SIG-M5 treated with dmso at 0.1 percent for 504 hours (cell line): Measurements from ENCODE around the gene STAMBPL1.
"Not testable (repeated sequence)": the region's sequence is repeated elsewhere in the genome, so short reads cannot be mapped to it uniquely, and the experiment has no call there.

Experiments
- DNase-seq: peaks from one replicate; lab custom pipeline; 2025; ENCODE audit not compliant: unreplicated experiment; lab: John Stamatoyannopoulos, UW

STAMBPL1 gene

DNA sequence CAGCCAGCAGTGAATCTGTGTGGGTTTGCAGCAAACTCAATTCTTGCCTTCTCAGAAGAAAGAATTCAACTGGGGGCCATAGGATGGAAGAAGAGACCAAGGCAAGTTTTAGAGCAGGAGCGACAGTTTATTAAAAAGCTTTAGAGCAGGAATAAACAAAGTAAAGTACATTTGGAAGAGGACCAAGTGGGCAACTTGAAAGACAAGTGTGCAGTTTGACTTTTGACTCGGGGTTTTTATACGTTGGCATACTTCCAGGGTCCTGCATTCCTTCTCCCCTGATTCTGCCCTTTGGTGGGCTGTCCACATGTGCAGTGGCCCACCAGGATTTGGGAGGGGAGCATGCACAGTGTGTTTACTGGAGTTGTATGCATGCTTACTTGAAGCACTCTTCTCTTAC, 25.4 kb upstream of the STAMBPL1 start:
- DNase-seq, result no peak

DNA sequence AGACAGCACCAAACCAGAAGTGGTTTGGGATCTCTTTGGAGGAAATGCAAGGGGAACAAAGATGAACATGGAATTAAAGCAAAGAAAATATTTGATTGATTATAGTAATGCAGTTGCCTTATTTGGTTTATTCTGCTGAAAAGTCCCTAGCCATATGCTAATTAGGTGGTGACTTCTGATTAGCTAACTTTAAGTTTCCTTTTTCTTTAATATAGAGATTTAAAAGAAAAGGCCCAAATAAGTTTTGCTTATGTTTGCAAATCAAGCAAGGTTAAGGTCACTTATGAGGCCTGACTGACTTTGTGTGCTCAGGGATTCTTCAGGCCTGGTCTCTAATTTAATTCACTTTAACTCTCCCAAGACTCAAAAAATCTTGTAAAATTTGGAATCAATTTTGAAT, 22.2 kb upstream of the STAMBPL1 start:
- no peak for DNase-seq

DNA sequence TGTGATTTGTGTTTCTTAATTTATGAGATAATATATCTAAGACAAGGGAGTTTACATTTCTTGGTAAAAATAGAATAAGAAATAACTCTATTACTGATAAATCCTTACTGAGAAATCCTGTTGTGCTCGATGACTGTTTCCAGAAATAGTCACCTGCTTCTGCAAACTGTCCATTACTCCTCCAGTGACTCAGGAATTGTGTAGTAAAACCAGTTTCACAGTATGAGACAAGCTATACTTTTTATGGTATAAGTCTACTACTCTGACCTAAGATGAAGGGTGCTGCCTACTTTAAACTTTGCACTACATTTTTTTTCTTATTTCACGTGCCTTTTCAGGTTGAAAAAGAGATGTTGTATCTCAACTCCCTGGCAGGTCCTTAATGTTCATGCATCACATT, 21.6 kb upstream of the STAMBPL1 start:
- peak; percentile 15 for DNase-seq

DNA sequence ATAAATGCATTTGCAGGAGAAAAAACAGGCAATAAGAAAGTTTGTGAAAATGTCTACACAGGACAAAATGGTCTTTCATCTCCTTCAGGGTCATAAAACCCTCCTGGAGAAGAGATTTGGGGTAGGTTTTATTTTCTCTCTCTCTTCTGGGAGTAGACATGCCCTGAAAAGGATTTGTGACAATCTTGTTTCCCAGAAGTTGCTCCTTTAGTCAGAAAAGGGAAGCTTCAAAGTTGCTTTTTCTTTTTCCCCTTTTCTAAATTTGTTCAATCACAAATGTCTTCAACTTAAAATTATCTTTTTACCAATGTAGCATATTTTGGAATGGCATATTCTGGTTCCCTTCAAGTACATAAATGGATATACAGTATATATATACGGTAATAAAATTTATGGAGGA, 19.0 kb upstream of the STAMBPL1 start:
- DNase-seq, result no peak

DNA sequence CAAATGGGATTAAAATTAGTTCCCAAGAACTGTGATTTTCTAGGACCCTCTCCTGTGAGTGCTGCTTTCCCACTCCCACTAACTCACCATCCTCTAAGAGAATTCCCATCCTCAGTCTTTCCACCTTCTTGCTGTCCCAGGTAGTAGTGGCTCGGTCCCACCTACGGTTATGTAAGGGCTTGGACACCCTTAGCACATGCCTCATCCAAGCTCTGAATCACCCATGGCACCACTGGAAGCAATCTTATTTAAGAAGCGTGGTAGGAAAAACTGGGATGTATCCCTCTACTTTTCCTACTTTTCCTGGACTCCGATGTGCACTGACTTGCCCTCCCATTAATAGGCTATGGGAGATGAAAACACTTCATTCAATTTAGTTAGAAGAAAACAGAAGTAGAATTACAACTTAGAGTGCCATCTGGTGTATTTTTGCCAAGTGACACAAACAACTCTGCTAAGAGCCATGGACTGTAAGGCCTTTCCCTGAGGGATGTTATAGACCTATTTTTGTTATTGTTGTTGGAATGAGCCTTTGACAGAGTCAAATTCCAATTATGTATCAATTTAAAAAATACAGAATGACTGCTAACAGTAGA, 14.7 kb upstream of the STAMBPL1 start:
- DNase-seq, result peak; percentile 41

DNA sequence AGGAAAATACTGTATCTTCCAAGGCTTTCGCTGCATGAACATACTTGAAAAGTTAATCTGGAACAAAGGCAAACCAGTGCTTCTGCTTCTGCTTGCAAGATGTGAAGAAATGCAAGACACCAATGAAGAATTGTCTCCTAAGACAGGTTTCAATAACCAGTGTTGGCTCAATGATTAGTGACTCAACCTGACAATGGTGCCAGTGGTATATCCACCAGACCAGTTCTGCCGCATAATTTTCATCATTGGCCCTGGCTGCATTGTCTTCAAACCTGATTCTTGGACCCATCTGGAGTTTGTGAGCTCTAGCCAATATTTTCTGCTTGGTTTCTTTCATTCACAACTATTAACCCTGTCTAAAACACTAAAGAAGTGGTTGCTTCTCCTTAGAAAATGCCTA, 13.6 kb upstream of the STAMBPL1 start:
- DNase-seq, result no peak

DNA sequence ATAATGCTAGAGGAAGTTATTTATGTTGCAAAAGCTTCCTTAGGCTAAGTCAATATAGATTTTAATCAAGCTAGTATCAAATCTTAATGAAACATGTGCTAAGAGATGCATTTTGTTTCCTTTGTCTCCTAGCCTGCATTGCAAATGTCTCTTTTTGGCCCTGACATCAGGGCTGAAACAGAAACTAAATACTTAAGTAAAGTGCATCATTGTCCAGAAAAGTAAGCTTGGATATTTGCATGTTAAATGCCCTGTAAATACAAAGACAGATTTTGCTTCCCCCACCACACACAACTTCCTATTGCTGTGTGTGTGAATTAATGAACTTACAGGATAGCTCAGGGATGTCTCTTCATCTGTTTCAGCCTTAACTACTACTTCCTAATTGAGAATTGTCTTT, 10.0 kb upstream of the STAMBPL1 start:
- DNase-seq, result no peak

DNA sequence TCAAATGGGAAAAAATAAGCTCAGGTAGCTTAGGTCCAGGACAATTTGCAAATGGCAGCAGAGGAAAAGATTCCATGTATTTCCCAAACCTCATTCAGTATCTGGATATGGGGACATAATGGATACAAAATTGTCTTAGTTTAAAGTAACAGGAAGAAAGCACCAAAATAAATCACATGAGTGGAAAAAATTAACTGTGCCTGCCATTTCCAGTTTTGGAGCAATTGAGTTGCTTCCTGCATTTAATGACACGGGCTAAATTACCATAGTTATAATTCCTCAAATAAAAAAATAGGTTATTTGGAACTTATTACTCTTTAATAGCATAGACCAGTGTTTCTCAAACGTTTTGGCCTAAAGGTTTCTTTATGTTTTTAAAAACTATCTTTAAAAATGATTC, 6.3 kb upstream of the STAMBPL1 start:
- no peak for DNase-seq

DNA sequence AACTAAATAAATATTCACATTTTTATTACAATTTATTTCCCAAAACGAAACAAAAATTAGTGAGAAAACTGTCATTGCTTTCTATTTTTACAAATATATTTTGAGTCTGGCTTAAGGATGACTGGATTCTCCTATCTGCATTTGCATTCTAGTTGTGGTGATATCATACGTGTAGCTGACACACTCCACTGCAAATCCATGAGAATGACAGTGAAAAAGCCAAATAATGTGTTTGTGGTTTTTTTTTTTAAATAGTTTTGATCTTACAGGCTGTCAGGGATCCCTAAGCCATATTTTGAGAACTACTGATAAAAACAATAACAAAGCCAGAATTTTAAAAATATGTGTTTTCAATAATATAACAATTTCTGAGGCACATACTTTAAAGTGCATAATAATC, 5.8 kb upstream of the STAMBPL1 start:
- DNase-seq, result no peak

DNA sequence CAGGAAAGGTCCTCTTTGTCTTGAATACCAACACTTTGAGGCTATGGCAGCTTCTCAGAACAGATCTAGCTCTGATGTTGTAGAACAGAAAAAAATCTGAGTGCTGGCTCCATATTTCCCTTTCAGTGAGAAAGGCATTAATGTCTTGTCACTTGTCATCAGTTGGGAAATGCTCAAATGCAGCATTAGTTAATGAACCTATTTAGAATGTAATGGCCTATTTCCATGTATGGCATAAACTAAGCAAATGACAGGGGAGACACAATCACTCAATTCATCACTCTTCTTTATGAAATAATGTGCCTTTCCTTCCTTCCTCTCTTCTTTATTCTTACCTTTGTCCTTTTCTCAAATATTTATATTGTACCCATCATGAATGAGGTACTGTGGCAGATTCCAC, 5.0 kb upstream of the STAMBPL1 start:
- DNase-seq, result no peak

DNA sequence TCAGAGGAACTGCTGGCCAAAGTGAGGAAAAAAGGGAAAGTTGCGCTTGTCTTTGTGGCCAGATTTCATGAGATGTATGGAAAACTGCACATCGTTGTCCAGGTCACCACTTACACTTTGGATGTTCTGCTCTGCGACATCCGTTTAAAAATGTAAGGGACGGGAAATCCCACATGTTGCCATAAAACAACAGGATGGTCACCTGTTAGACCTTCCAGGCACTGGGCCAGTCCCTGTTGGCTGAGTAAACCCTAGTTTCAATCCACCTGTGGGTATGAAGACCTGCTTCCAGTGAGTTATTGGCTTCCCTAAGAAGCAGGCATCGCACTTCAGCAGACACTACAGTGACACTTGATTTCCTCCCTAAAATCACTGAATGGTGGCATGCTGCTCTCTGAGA, 2.7 kb upstream of the STAMBPL1 start:
- DNase-seq, result no peak

DNA sequence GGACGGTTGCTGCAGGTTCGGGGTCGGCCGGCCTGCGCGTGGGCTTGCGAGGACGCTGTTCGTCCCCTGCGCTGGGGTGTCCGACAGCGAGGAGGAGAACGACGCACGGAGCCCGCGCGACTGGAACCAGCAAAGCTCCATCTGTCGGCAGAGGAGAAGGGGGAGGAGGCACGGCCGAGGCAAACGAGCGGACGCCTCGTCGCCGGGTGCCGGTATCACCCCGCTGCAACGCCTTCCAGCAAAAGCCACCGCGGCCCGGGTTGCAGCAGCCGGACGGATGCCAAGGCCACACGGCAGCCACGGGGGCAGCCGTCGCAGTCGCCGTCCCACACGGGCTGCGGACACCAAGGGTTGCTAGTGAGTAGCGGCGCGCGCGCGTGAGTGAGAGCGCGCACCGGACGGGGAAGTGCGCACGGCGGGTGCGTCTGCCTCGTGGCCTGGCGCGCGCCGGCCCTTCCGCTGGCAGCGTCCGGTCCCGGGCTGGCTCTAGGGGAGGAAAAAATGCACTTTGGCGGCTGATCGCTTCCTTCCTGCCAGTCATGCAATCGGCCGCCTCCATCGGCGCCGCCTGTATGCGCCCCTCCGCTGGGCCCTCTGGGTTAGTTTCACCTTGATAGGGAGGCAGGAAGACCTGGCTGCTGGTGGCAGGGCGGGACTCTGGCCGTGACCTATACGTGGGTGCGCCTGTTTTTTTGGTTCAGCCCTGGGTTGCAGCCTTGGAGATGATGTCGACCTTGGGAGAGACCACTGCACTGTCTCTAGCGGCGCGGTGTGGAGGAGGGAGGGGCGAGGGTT, 434 bp downstream of the STAMBPL1 start:
- peak; percentile 52 for DNase-seq

DNA sequence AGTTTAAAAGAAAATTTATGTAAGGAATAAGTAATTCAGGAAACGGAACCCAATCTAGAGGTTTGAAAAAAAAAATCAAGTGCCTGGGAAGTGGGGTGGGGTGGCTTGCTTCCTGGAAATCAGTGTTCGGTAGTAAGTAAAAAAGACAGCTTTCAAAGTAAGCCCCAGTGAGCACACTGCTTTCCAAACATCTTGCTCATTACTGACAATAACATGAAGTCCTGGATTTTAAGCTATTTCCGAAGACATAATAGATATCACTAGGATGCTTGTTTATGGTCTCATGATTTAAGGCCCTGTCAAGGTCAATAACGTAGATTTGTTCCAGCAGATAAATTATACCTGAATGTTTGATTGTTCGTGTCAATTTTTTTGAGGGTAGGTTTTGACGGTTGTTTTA, 1.3 kb downstream of the STAMBPL1 start:
- no peak for DNase-seq

DNA sequence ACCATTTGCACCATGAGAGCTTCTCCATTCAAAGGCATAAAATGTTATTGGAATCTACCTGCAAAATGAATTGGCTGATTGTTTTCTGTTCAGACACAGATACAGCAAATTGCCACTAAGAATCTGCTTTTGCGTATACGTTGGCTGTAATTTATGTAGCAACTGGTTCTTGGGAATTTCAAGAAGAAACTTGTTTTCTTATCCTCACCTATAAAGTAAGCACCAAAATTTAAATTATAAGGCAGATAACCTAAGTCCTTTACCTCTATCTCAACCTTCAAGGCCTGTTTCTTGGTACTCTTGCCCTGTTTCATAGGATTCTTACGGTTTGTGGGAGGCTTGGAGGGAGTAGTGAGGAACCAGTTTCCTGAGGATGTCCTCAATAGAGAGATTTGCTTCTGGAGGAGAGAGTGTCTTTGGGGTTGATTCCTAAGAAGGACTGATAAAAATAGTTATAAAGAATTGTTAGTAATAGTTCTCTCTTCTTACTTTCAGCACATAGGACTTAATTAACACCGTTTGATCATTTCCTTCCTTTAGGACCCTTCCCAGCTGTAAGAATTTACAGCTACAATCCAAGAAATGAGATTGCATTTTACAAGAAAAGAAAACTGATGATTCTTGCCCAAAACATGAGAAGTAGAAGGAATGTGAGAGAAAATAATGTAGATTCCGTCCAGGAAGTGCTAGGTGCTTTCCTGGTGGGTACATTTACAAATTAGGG, 2.0 kb downstream of the STAMBPL1 start:
- DNase-seq, result no peak

DNA sequence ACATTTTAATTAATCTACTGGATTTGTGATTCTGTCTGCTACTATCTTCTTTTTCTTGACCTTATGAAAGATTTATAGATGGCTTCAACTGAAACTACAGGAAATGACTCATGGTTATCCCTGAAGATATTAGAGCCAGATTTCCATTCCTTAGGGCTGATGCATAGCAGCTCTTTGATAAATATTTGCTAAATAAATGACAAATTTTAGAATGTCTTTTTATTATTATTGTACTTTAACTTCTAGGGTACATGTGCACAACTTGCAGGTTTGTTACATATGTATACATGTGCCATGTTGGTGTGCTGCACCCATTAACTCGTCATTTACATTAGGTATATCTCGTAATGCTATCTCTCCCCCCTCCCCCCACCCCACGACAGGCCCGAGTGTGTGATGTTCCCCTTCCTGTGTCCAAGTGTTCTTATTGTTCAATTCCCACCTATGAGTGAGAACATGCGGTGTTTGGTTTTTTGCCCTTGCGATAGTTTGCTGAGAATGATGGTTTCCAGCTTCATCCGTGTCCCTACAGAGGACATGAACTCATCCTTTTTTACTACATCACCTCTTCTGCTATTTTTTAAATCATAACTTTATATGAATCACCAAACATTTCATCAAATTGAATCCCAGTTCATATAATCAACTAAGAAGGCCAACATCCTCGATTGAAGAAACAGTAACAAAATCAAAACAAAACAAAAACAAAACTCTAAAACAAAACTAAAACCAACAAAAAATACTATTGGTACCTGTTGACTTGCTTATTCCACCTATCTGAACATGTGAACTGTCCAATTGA, 2.8 kb downstream of the STAMBPL1 start:
- DNase-seq, result not testable (repeated sequence)

DNA sequence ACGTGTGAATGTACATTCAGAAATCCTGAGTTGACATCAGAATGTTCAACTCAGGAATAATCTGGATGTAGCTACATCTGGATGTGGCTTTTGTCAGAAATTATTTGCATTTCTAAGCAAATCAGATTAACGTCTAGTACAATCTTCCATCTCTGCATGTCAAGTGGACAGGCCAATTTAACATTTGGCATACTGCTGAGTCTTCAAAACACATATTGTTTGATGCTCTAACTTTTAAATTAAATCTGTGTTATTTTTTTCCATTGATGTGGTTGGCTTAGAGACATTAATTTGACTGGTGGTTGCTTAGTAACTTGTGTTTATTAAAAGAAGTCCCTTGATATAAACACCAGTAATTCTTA, 3.4 kb downstream of the STAMBPL1 start:
- DNase-seq, result no peak

DNA sequence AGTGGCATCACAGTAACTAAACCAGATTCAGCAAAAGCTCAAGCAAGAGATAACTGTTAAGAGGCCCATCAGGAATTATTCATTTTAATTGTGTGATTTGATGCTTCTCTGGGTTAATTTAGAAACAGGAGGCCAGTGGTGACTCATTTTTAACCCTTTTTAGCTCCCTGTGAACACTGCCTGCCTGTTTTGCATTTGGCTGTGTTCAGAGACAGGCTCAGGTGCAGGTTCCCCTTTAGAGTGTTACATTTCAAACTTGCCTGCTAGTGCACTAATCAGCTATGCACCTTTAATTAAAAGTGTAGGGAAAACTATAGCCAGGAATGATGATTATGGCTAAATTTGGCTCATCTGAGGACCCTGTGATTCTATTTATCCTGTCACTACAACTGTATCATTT, 6.5 kb downstream of the STAMBPL1 start:
- DNase-seq, result no peak

DNA sequence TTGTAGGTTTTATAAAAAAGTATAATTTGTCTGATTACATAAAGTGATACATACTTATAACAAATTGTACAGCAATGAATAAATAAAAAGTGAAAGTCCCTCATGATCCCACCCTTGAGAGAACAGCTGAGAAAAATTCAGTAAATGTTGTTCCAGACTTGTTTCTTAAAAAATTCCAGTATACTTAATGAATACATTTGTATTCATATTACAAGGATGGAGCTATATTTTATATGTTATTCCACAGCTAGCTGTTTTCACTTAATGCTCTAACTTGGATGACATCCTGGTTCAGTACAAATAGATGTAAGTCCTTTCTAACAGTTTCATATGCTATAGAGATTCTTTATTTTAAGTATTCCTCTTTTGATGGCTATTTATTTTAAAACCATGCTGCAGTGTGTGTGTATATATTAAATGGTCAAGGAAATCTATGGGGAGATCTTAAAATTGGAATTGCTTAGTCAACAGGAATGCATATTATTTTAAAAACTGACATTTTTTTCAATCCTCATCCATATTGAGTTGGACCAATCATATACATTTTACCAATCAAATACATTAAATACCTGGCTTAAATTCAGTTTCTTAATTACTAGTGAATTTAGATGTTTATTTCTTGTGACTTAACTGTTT, 8.9 kb downstream of the STAMBPL1 start:
- DNase-seq, result no peak

DNA sequence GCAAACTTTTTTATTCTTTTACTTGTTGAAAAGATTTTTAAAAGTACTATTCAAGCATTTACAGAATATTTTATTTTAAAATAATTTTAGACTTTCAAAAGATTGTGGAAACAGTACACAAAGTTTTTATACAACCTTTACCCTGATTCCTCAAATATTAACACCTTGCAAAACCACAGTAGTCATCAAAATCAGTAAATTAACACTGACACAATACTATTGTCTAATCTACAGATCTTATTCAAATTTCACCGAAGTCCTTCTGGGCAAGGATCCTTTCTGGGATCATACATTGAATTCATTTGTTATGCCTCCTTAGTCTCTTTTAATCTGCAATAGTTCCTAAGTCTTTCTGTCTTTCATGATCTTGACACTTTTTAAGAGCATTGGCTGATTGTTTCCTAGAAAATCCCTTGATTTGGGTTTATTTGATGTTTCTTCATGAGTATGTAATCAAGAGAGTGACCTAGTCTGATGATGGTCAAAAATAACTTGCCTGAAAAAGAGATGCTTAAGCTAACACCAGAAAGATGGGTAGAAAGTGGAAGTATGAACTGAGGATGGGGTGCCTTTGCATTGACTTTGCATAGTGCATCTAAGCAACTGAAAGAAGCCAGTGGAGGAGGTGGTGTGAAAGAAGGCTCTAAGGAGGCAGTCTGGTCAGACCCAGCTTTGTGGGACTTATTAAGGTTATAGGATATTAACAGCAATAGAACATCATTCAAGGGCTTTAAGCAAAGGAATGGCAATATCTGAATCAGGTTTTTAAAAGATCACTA, 9.7 kb downstream of the STAMBPL1 start:
- no peak for DNase-seq

DNA sequence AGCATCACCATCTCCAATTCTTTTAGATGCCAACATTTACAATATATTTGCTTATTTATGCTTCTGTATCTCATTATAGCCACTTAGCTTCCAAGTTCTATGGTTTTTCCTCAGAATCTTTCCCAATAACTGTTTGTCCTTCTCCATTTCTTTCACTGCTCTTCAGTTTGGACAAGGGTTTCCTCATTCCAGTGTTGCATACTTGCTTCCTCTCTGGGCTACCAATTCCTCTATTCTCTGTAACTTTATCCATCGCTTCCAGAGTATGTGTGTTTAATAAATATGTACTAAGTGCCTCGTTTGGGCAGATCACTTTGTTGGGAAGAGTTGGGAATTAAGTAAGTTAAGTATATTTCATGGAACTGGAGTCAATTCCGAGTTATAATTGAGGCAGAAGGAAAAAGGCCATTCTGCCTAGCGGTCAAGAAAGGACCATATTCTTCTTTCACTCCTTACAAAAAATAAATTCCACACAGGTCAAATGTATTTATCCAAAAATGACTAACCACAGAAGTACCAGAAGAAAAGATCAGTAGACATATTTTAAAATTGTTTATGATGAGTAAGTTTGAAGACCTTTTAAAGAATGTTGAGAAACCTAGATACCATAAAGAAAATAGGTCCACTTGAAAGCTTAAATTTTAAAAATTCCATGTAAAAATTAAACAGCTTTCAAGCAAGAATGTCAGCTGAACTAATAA, 10.8 kb downstream of the STAMBPL1 start:
- no peak for DNase-seq
